ENCODE data around the gene NLRP10.

DNA sequence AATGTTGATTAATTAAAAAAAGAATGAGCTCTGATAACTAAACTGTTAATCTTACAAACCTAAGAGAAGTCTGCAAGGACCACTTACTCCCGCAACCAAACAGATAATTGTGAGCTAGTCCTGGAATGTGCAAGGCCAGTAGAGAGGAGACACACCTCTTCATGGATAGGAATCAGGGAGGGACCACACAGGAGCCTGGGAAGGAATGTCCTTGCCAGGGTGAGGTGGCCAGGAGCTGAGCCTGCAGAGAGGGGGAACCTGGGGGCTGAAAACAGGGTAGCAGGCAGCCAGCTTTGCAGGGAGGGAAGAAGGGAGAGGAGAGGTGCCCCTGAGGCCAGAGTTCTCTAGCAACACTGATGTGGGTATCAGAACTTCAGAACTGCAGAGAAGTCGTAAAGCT is 9.4 kb upstream of the NLRP10 start:
- TF ChIP-seq, protein P1, sequence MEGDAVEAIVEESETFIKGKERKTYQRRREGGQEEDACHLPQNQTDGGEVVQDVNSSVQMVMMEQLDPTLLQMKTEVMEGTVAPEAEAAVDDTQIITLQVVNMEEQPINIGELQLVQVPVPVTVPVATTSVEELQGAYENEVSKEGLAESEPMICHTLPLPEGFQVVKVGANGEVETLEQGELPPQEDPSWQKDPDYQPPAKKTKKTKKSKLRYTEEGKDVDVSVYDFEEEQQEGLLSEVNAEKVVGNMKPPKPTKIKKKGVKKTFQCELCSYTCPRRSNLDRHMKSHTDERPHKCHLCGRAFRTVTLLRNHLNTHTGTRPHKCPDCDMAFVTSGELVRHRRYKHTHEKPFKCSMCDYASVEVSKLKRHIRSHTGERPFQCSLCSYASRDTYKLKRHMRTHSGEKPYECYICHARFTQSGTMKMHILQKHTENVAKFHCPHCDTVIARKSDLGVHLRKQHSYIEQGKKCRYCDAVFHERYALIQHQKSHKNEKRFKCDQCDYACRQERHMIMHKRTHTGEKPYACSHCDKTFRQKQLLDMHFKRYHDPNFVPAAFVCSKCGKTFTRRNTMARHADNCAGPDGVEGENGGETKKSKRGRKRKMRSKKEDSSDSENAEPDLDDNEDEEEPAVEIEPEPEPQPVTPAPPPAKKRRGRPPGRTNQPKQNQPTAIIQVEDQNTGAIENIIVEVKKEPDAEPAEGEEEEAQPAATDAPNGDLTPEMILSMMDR (conservative IDR thresholded peaks at IDR 0.05): no peak
- TF ChIP-seq EZH2 (IDR thresholded peaks at IDR 0.05; ENCODE audit: low read depth): no peak

Data from PC-9 (cell line).